ACHN (cell line): Measurements from ENCODE around the gene INPP4B.
"Not testable (repeated sequence)": the region's sequence is repeated elsewhere in the genome, so short reads cannot be mapped to it uniquely, and the experiment has no call there.

Source experiments
- DNase-seq: peaks from one replicate; pipeline ENCODE4 v3.0.0-alpha.2; 2015
- in situ Hi-C: cut with HindIII; loops from 2 replicates; pipeline ENCODE4 v1.10.0; 2017; ENCODE audit warnings: low sequenced_read_pairs, low pct_ligation_motif_present, low pct_unique_long_range_greater_than_20kb

INPP4B gene

DNA sequence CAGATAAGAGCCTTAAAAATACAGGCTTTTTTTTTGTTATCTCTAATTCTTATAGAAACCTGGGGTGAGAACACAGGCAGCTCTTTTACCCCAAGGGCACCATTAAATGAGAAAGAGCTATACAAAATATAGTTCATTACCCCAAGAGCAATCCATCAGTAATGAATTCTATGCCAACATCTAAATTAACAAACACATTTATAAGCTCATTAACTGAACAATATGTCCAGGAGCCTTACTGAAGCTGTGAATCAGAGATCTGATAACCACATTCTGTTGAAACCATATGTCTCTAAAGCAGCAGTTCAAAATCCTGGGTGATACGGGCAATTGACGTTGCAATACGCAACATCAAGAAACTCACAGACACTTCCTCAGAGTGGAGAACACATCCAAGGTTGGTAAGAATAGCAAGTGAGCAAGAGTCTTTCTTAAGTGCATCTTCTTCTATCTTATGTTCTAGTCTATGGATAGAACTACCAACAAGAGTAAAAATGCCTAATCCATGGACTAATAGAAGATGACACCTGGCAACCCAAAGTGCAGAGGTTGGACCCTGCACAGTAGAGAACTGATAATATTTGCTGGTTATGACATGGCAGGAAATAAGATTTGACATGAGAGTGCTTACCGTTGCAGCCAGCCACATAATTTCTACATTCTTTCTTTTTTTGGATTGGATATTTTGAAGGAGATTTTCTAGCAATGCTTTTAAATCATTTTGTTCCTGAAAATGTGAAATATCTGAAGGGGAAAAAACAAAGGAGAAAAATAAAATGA, 760.4 kb downstream of the INPP4B start:
- DNase-seq, result no peak
- in situ Hi-C loops, result no loop called here

DNA sequence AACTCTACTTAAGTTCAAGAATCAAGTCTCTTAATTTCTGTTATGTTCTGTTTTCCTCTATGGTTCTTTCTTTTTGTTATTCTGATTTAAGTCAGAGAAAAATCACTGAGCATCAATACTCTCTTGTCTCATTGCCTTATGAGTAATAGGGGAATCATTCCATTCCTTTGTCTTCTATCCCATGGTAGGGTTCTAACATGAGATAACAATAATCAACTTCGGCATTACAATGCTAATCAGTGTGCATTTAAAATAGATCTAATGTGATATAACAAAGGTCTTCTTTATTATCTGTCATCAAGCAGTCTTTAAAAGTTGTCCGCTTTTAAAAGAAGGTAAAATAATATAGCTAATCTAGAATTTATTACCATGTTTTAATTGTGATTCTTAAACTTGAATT, 762.8 kb downstream of the INPP4B start:
- DNase-seq, result no peak
- in situ Hi-C loops, result no loop called here

DNA sequence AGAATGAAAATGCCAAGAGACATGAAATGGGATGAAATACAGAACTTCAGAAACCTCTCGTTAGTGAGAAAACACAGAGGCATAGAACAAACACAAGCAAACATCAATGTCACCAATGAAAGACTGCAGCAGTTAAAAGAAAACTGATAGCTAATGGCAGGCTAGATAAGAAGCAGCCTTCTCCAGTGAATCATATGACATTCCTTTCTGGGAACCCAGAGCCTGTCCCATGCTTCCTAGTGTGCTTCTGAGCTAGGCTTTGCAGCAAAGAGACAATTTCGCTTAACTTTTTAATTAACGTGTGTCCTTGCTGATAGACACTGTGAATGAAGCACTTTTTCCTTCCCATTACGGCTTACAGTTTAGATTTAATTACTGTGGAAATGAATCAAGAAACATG, 765.1 kb downstream of the INPP4B start:
- DNase-seq, result no peak
- in situ Hi-C loops, result no loop called here

DNA sequence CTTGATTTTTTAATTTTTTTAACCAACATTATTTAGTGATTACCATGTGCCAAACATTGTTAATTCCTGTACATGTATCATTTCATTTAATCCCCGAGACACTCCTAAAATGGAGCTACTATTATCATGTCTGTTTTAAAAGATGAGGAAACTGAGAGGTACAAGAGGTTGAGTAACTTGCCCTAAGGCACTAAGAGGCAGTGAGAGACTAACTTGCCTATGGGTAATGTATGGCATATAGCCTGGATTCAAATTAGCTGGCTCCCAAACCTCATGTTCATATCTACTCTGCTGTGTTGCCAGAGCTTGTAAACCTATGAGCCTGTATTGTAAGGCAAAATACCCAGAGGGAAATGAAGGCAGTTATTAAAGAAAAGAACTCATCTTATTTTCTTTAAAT, 766.1 kb downstream of the INPP4B start:
- in situ Hi-C loops, result no loop called here
- DNase-seq, result no peak

DNA sequence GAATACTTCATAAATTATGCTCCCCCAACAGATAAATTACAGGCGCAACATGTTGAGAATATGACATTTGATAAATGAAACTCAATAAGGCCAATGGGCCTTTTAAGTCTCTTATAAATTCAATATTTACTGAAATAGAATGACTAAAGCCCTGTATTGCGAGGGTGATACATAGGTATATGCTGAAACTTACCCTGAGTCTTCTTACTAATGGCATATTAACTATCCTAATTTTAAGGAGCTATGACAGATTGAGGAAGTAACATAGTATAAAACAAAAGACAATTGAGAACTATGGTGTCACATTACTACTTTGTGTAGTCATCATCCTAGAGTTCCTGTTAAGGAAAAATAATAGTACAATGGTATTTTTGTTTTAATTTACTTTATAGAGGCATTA, 769.1 kb downstream of the INPP4B start:
- DNase-seq, result no peak
- in situ Hi-C loops, result no loop called here

DNA sequence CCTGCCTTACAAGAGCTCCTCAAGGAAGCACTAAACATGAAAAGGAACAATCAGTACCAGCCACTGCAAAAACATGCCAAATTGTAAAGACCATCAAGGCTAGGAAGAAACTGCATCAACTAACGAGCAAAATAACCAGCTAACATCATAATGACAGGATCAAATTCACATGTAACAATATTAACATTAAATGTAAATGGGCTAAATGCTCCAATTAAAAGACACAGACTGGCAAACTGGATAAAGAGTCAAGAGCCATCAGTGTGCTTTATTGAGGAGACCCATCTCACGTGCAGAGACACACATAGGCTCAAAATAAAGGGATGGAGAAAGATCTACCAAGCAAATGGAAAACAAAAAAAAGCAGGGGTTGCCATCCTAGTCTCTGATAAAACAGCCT, 777.8 kb downstream of the INPP4B start:
- in situ Hi-C loops, DNase-seq: not testable (repeated sequence)

DNA sequence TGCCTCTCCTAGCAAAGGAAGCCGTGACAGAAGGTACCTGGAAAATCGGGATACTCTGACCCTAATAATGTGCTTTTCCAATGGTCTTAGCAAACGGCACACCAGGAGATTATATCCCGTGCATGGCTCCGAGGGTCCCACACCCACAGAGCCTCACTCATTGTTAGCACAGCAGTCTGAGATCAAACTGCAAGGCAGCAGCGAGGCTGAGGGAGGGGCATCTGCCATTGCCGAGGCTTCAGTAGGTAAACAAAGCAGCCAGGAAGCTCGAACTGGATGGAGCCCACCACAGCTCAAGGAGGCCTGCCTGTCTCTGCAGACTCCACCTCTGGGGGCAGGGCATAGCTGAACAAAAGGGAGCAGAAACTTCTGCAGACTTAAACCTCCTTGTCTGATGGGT, 779.5 kb downstream of the INPP4B start:
- in situ Hi-C loops, DNase-seq: not testable (repeated sequence)

DNA sequence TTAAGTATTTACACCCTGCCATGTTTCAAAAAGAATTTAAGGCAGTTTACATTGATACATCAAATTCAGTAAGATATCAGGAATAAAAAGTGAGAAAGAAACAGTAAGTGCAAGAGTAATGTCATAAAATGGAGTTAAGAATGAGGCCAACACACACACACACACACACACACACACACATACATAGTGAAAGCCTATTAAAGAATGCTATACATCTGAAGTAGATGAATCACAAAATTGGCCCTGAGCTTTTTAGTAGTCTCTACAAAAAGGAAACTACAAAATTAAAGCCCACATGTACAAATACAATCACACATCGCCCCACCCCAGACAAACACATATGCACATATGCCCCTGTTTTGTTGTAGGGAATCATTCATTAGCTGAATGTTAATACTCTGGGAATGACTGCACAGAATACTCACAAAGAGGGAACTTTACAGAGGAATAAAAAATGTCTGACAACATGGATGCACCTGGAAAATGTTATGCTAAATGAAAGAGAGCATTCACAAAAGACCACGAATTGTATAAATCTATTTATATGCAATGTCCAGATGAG, 780.9 kb downstream of the INPP4B start:
- no peak for DNase-seq
- in situ Hi-C loops, result no loop called here

DNA sequence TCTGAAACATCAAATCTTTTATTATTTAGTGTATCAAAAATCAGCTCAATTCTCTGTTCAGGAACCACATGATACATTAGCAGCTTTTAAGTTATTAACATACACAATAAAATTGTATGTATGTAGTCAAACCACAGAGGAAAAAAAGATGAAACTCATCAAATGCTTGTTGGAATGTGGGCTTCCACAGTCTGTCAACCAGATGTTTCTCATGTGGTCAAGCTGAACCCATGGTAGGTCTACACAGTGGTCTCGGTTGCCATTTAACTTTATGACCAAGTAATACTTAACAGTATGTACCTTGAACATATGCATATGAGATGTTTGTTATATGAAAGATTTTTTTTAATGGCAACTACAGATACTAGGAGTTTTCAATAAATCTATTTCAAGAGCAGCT, 781.9 kb downstream of the INPP4B start:
- in situ Hi-C loops, result no loop called here

DNA sequence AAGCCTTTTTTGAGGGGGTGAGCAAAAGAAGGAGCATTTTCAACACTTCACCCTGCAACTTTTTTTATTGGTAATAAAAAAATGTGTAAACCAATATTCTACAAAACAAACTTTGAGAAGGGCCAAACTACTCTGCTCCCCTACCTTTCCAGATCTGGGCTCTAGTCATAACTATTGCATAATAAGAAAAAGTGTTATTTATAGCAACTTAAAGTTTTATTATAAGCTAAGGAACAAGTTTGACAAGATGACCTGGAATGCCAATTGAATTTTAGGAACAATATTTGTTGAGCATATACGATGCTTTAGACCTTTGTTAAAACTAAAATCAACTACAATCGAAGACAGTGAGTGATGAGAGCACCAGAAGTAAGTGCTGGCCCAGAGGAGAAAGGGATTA, 800.1 kb downstream of the INPP4B start:
- in situ Hi-C loops, result no loop called here
- no peak for DNase-seq

More for the DNA sequence above, 781.9 kb downstream of the INPP4B start:
- DNase-seq, result no peak

DNA sequence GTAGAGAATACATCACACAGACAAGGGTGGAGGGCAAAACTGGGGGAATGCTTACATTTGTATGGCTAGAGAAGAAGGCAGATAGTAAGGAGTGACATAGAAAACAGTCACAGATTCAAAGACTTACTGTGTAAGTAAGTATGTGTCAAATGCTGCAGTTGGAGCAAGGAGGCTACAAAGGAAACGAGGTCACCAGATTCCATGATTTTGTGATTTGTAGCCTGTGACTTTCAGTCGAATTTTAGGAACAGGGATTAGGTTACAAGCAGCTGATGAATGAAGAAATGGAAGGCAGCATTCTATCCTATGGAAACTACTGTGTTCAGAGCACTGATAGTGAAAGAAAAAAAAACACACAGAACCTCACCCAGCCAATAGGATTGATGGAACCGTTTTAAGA, 801.8 kb downstream of the INPP4B start:
- no peak for DNase-seq
- in situ Hi-C loops, result no loop called here

DNA sequence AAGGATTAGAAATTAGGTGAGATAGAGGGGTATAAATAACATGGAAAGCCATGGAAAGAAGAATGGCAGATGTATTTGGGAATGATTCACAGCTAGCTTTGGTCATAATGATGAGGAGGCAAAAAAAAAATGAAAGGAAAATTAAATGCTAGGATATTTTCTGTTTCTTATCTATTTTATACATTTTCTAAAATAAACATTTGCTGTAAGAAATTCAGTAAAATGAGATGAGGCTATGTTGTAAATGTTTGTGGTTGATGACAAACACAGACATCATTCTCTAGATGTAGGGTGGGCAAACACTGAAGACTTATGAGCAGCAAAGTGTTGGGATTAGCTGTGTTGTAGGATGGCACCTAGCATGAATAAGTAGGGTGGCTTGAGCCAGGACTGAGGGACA, 802.6 kb downstream of the INPP4B start:
- in situ Hi-C loops, result no loop called here
- DNase-seq, result no peak

DNA sequence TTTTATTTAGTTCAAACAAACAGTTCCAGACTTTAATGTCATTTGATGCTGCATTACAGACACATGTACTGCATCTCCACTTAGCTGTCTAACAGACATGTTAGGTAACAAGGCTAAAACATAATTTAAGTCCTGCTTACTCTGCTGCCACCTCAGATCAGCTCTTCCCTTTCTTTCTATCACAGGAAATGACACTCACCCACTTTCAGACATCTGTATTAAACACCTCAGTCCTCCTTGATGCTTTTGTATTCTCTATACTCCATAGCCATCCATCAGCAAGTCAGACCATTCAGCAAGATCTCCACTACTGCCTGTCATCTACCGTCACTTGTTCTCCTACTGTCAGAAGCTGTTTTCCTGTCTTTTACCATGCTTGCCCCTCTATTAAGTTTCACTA, 804.3 kb downstream of the INPP4B start:
- in situ Hi-C loops, result no loop called here
- DNase-seq, result no peak

DNA sequence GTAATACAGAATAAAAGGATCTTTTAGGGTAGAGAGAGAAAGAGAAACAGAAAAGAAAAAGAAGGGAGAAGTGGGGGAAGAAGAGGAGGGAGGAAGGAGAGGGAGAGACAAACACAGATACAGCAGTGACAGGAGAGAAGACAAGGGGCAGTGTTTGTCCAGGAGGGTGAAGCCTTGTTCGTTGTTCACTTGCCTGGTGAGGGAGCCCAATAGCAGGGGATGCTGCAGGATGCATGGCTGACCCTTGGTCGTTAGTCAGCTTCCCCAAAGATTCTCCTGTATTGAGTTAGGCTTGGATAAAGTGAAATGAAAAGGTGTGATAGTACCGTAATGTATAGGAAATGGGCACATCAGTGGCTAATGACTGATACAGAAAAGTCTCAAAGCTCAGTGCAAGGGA, 806.1 kb downstream of the INPP4B start:
- DNase-seq, result peak; percentile 10
- in situ Hi-C loops, result no loop called here

DNA sequence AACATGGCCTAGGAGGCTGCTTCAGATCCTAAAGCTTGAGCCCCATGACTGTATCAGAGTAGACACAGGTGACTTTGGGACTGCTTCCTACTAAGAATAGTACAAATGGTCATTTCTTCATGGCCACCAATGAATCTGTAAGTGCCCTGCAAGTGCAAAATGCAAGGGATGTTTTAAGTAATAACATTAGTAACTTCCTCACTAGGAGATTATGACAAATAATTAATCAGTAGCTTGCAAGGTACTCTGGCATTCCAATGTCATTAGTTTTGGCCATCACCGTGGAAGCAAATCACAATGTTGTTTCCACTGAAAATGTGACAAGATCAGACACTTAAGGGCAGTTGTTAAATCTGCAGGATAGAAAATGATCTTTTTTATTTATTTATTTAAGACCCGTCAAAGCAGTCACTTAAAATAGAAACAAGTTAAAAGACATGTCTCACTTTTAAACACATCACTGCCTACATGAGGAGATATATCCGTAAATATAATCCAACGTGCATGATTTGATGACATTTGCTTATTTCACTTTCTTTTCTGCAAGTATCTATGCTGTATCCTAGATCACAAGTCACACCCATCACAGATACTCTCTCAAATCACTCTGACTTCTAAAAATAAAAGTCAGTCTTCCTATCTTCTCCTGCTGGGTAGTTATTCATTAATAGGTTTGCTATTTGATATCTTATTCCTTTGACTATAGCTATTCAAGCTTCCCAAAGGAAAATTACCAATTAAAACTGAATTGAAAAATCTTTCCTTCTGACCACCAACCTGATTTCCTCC, 809.1 kb downstream of the INPP4B start:
- peak; percentile 70 for DNase-seq
- in situ Hi-C loops, result no loop called here

DNA sequence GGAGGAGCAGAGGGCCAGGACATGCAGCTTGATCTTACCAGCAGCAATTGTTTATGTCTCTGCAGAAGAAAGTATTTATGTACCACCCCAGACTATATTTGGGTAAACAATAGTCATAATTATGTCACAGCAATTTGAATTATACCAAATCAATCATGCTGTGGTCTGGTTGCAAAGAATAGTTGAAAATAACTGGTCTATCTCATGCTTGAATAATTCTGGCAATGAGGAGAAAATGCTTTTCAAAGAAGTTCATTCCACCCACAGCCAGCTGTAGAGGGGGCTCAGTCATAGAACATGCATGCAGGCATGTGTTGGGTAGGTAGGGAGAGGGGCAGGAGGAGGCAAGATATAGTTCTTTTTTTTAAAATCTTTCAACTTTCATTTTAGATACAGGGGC, 810.5 kb downstream of the INPP4B start:
- in situ Hi-C loops, result no loop called here
- no peak for DNase-seq

DNA sequence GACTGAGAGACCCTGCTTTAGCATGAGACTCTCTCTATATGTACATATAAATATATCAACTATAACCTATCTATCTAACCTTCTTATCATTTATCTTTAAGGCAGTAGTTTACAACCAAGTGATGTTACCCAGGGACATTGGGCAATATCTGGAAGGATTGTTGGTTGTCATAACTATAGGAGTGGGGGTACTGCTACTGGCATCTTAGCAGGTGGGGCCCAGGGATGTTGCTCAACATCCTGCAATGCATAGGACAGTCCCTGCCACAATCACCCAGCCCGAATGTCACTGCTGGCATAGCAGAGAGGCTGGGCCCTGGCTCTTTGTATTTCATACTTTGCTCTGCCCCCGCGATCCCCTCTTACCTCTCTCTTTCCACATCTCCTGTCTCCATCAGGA, 812.0 kb downstream of the INPP4B start:
- DNase-seq, result no peak
- in situ Hi-C loops, result no loop called here

DNA sequence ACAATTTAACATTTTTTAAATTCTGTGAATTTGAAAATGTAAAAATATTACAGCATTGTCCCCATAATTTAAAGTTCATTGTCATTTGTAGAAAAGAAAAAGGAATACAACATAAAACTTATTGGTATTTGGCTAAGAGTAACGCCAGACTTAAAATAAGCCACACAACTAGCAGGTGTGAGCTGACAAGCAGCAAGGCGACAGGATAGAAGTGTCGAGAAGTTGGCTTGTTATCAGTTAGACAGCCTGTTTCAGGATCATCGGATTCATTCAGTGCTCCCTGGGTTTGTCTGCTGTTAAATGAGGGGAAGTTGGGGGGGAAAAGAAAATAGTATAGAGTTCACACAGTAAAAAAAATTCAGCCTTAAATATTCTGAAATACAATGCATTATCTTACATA, 816.1 kb downstream of the INPP4B start:
- in situ Hi-C loops, result no loop called here
- DNase-seq, result no peak

DNA sequence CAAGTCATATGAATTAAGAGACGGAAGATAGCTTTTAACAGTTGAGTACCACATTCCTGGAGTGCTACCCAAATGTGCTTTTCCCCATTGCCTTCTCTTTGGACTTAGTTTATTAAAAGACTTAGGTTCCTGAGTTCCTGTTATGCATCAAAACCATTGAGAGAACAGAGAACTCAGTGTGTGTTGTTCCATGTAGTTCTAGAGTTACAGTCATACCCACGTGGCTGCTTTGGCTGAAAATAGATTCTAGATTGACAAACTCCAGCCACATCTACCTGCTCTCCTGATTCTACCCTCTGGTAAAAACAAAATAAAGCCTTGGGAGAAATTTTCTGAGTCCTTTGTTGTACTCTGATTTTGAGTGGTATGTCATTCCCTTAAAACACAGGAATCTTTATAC, 824.3 kb downstream of the INPP4B start:
- no peak for DNase-seq
- in situ Hi-C loops, result no loop called here

DNA sequence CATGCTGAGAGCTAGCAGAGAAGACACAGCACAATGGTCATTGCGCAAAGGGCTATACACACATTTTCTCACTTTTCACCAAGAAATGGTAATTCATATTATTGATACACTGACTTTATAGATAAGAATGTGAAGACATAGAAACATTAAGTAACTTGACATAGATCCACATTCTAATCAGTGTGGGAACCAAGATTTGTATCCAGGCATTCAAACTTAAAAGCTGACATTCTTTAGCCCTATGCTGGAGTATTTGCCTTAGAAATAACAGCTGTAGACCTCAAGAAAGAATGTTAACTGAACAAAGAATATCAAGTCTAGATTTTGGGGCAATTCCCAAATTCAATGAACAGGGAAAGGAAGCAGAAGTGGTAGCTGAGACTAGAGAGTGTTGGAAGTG, 824.9 kb downstream of the INPP4B start:
- in situ Hi-C loops, result no loop called here
- no peak for DNase-seq
